H9 (cell line): ENCODE results near the gene GRIK3. TPM values are rescaled to one million over a fixed set of nuclear protein-coding genes. Genes with fewer than 3 reads are reported as not detected.

ENCODE experiments used
- DNase-seq: peaks from one replicate; pipeline ENCODE4 v3.0.0-alpha.2; 2017
- H2AFZ ChIP-seq: one replicate; pipeline ENCODE4 v1.6.1; 2013; ENCODE audit warnings: mild to moderate bottlenecking, low read length, control low read depth, moderate library complexity
- H2AK5ac ChIP-seq: 2 replicates; pipeline ENCODE4 v1.6.1; 2013; ENCODE audit warnings: low read length, control low read depth, mixed read lengths; ENCODE audit not compliant: insufficient read length
- H2BK120ac ChIP-seq: one replicate; pipeline ENCODE4 v1.6.1; 2013; ENCODE audit warnings: low read depth, mild to moderate bottlenecking, low read length, control low read depth, inconsistent platforms; ENCODE audit not compliant: poor library complexity, severe bottlenecking
- H2BK12ac ChIP-seq: 2 replicates; pipeline ENCODE4 v1.6.1; 2013; ENCODE audit warnings: low read length, control low read depth, mixed read lengths, low read depth; ENCODE audit not compliant: insufficient read length
- H2BK15ac ChIP-seq: 2 replicates; pipeline ENCODE4 v1.6.1; 2013; ENCODE audit warnings: low read depth, low read length, control low read depth
- H2BK20ac ChIP-seq: one replicate; pipeline ENCODE4 v1.6.1; 2013; ENCODE audit warnings: low read depth, mild to moderate bottlenecking, low read length, control low read depth, inconsistent platforms; ENCODE audit not compliant: poor library complexity, severe bottlenecking
- H2BK5ac ChIP-seq: 2 replicates; pipeline ENCODE4 v1.6.1; 2013; ENCODE audit warnings: low read length, control low read depth, mixed read lengths; ENCODE audit not compliant: insufficient read length
- H3K14ac ChIP-seq: 2 replicates; pipeline ENCODE4 v1.6.1; 2013; ENCODE audit warnings: low read length, control low read depth; ENCODE audit not compliant: insufficient read depth
- H3K18ac ChIP-seq: 2 replicates; pipeline ENCODE4 v1.6.1; 2013; ENCODE audit warnings: low read depth, mild to moderate bottlenecking, mixed read lengths, low read length, control low read depth; ENCODE audit not compliant: insufficient read length
- H3K23ac ChIP-seq: 2 replicates; pipeline ENCODE4 v1.6.1; 2013; ENCODE audit warnings: low read length, control low read depth, mixed read lengths, low read depth; ENCODE audit not compliant: insufficient read length
- H3K23me2 ChIP-seq: 2 replicates; pipeline ENCODE4 v1.6.1; 2013; ENCODE audit warnings: low read depth, mild to moderate bottlenecking, mixed read lengths, low read length, control low read depth; ENCODE audit not compliant: insufficient read length, poor library complexity, severe bottlenecking
- H3K27ac ChIP-seq: 2 replicates; pipeline ENCODE4 v1.5.1; 2013; ENCODE audit warnings: low read length, control low read depth, mixed read lengths, low read depth; ENCODE audit not compliant: insufficient read length
- H3K27me3 ChIP-seq: 2 replicates; pipeline ENCODE4 v1.6.1; 2013; ENCODE audit warnings: low read length, control low read depth, inconsistent platforms; ENCODE audit not compliant: insufficient read depth
- H3K4ac ChIP-seq: 2 replicates; pipeline ENCODE4 v1.6.1; 2013; ENCODE audit warnings: low read depth, mild to moderate bottlenecking, control low read depth, inconsistent platforms, low read length, moderate library complexity
- H3K4me1 ChIP-seq: 2 replicates; pipeline ENCODE4 v1.6.1; 2013; ENCODE audit warnings: low read length, control low read depth, inconsistent platforms; ENCODE audit not compliant: insufficient read depth
- H3K4me2 ChIP-seq: 2 replicates; pipeline ENCODE4 v1.6.1; 2013; ENCODE audit warnings: low read length, control low read depth, mixed read lengths; ENCODE audit not compliant: insufficient read length, insufficient read depth
- H3K56ac ChIP-seq: 2 replicates; pipeline ENCODE4 v1.6.1; 2013; ENCODE audit warnings: low read depth, mild to moderate bottlenecking, mixed read lengths, low read length, control low read depth; ENCODE audit not compliant: insufficient read length
- H3K79me1 ChIP-seq: 2 replicates; pipeline ENCODE4 v1.6.1; 2013; ENCODE audit warnings: low read depth, mild to moderate bottlenecking, moderate library complexity, low read length, control low read depth, inconsistent platforms; ENCODE audit not compliant: insufficient read depth, poor library complexity, severe bottlenecking
- H3K79me2 ChIP-seq: 2 replicates; pipeline ENCODE4 v1.6.1; 2013; ENCODE audit warnings: low read length, control low read depth, inconsistent platforms; ENCODE audit not compliant: insufficient read depth
- H3K9ac ChIP-seq: 2 replicates; pipeline ENCODE4 v1.6.1; 2013; ENCODE audit warnings: low read length, control low read depth, mixed read lengths; ENCODE audit not compliant: insufficient read length; ENCODE audit errors: extremely low read depth
- H3K9me3 ChIP-seq: one replicate; pipeline ENCODE4 v1.6.1; 2013; ENCODE audit warnings: low read depth, low read length, inconsistent platforms; ENCODE audit not compliant: control insufficient read depth
- H3T11ph ChIP-seq: one replicate; pipeline ENCODE4 v1.6.1; 2013; ENCODE audit warnings: mild to moderate bottlenecking, low read length, control low read depth, inconsistent platforms
- H4K20me1 ChIP-seq: one replicate; pipeline ENCODE4 v1.6.1; 2013; ENCODE audit not compliant: control insufficient read depth, insufficient read length, insufficient read depth
- H4K5ac ChIP-seq: 2 replicates; pipeline ENCODE4 v1.6.1; 2013; ENCODE audit warnings: low read depth, mild to moderate bottlenecking, mixed read lengths, low read length, control low read depth; ENCODE audit not compliant: insufficient read length
- H4K8ac ChIP-seq: replicated peaks from 2 replicates; pipeline ENCODE4 v1.6.1; 2013; ENCODE audit warnings: low read length, control low read depth, mixed read lengths, low read depth; ENCODE audit not compliant: insufficient read length
- H4K91ac ChIP-seq: 2 replicates; pipeline ENCODE4 v1.6.1; 2013; ENCODE audit warnings: low read depth, mild to moderate bottlenecking, moderate library complexity, mixed read lengths, low read length, control low read depth; ENCODE audit not compliant: insufficient read length
- H3K27ac Mint-ChIP-seq, 3 experiments: 2 replicates in 2 of 3; 3 replicates in 1 of 3; pipeline ENCODE4 v1.8.0; 2020 to 2021; ENCODE audit warnings: mixed read lengths in 3 of 3, mild to moderate bottlenecking in 1 of 3, moderate library complexity in 1 of 3
- H3K27me3 Mint-ChIP-seq: 2 replicates; pipeline ENCODE4 v1.8.0; 2021; ENCODE audit warnings: low read depth, mild to moderate bottlenecking, moderate library complexity, mixed read lengths
- H3K36me3 Mint-ChIP-seq, 3 experiments: 2 replicates in 2 of 3; 3 replicates in 1 of 3; pipeline ENCODE4 v1.8.0; 2020 to 2021; ENCODE audit warnings: low read depth in 3 of 3, mixed read lengths in 3 of 3; ENCODE audit not compliant: insufficient read depth in 1 of 3
- H3K4me1 Mint-ChIP-seq, 2 experiments: 2 replicates each; pipeline ENCODE4 v1.8.0; 2020; ENCODE audit warnings: mixed read lengths in 2 of 2
- H3K4me3 Mint-ChIP-seq, 2 experiments: 2 replicates in 1 of 2; 3 replicates in 1 of 2; pipeline ENCODE4 v1.8.0; 2020 to 2021; ENCODE audit warnings: mild to moderate bottlenecking in 2 of 2, mixed read lengths in 2 of 2, moderate library complexity in 1 of 2
- H3K9me3 Mint-ChIP-seq, 2 experiments: 2 replicates in 1 of 2; 3 replicates in 1 of 2; pipeline ENCODE4 v1.8.0; 2020; ENCODE audit warnings: mild to moderate bottlenecking in 2 of 2, mixed read lengths in 2 of 2, moderate library complexity in 1 of 2
- CTCF ChIP-seq: fragments of 200-600 bp; sonication (generic); conservative IDR thresholded peaks from 3 replicates; pipeline ENCODE4 v1.8.0; 2021; ENCODE audit warnings: antibody characterized with exemption, mild to moderate bottlenecking
- WGBS: extraction: QIAGEN DNeasy Blood & Tissue Kit; methylation state at CpG from one replicate; pipeline ENCODE4 v1.1.7; 2013; ENCODE audit warnings: missing lambda C conversion rate, low lambda C conversion rate, mixed read lengths; ENCODE audit not compliant: insufficient read length; ENCODE audit errors: extremely low coverage; 5-methylcytosine and 5-hydroxymethylcytosine counted together
- total RNA-seq: library from RNA; stranded (reverse); gene quantifications from 2 replicates; pipeline ENCODE4 v1.2.1, GENCODE V29; 2021

The GRIK3 gene
- total RNA-seq, 1 experiment from 2014 or later: 1.7 TPM

DNA sequence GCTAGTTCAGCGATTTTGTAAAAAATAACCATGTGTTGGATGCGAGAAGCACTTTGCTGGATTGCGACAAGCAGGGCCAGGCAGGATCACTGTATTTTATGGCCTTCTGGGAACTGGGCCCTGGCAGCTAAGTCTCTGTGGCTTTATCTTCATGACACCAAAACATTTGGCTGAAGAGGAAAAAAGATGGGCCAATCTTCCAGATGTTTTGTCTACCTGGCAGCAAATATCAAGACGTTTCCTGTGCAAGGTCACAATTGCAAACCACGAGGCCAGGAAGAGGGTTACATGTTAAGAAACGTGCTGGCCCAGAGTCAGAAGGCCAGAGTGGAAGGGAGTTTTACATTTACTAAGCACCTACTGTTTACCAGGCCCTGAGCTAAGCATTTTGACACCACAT is 22.1 kb downstream of the GRIK3 start:
- Histone ChIP-seq H3K18ac (no peak overlapping the region), H3K23ac (no peak overlapping the region), H2BK15ac (no peak overlapping the region), H2BK12ac (no peak overlapping the region), H3K27me3 (no peaks in the 10 kb centered on the region), H2BK120ac (no peak overlapping the region), H3K79me2 (no peaks in the 10 kb centered on the region), H3K27ac (no peak overlapping the region), H3K14ac (no peak overlapping the region), H3K4me1 (no peaks in the 10 kb centered on the region), H2AFZ (no peak overlapping the region), H4K5ac (no peak overlapping the region), H2BK20ac (no peak overlapping the region), H2BK5ac (no peak overlapping the region), H4K20me1 (no peaks in the 10 kb centered on the region), H2AK5ac (no peak overlapping the region), H3K79me1 (no peaks in the 10 kb centered on the region), H3K4me2 (no peak overlapping the region), H4K8ac (no peak overlapping the region), H3K23me2 (no peaks in the 10 kb centered on the region), H3K9ac (no peak overlapping the region), H3K4ac (no peak overlapping the region), H3K56ac (no peak overlapping the region), H3T11ph (no peak overlapping the region), H4K91ac (no peak overlapping the region), H3K9me3 (no peaks in the 10 kb centered on the region)
- no peaks in the 10 kb centered on the region for H3K9me3 Mint-ChIP-seq
- peaks cover 6 to 10% of the 10 kb centered on the region in 2 experiments; a peak in 2 of 4 replicates for H3K4me1 Mint-ChIP-seq
- no peaks in the 10 kb centered on the region for H3K36me3 Mint-ChIP-seq
- WGBS: no CpG with 5 or more reads among the region's 6 CpGs
- no peak for DNase-seq
- H3K27me3 Mint-ChIP-seq: peaks cover 13% of the 10 kb centered on the region
- no peak for TF ChIP-seq CTCF
- no peak overlapping the region for H3K4me3 Mint-ChIP-seq
- H3K27ac Mint-ChIP-seq: no peak overlapping the region
